Heart left ventricle (tissue), 16 donors: ENCODE measurements around the gene CCDC3. TPM values are rescaled to one million over a fixed set of nuclear protein-coding genes. Genes with fewer than 3 reads are reported as not detected.

Experiments used
- ATAC-seq, 4 donors: fragments of 200-7000 bp; cut with Tn5 transposase; one replicate each; pipeline ENCODE4 v1.9.1; 2020 to 2022; ENCODE audit warnings: moderate library complexity in 4 of 4, mild to moderate bottlenecking in 3 of 4, moderate number of reproducible peaks in 1 of 4
- DNase-seq, 5 donors: peaks; one replicate each; pipeline ENCODE4 v3.0.0-alpha.2; 2020
- H3K27ac ChIP-seq, 12 donors: fragments of 200-600 bp; sonication (generic) in 4 of 12; one replicate each; pipeline versions ENCODE4 v1.5.0 to v1.8.0; 2016 to 2022; ENCODE audit warnings: mild to moderate bottlenecking in 2 of 12
- H3K27me3 ChIP-seq, 9 donors: fragments of 200-600 bp; sonication (generic) in 2 of 9; one replicate each; pipeline versions ENCODE4 v1.5.1 to v1.8.0; 2016 to 2022; ENCODE audit warnings: mild to moderate bottlenecking in 3 of 9
- H3K36me3 ChIP-seq, 9 donors: fragments of 200-600 bp; sonication (generic) in 2 of 9; one replicate each; pipeline versions ENCODE4 v1.5.0 to v1.8.0; 2018 to 2022; ENCODE audit warnings: mild to moderate bottlenecking in 2 of 9
- H3K4me1 ChIP-seq, 12 donors: fragments of 200-600 bp; sonication (generic) in 4 of 12; one replicate each; pipeline versions ENCODE4 v1.5.0 to v1.8.0; 2016 to 2022; ENCODE audit warnings: mild to moderate bottlenecking in 3 of 12
- H3K4me3 ChIP-seq, 12 donors: fragments of 200-600 bp; sonication (generic) in 4 of 12; one replicate each; pipeline versions ENCODE4 v1.5.0 to v1.8.0; 2017 to 2022; ENCODE audit warnings: mild to moderate bottlenecking in 9 of 12, moderate library complexity in 4 of 12
- H3K9me3 ChIP-seq, 12 donors: fragments of 200-600 bp; sonication (generic) in 4 of 12; one replicate each; pipeline versions ENCODE4 v1.5.0 to v1.8.0; 2016 to 2022; ENCODE audit warnings: mild to moderate bottlenecking in 1 of 12
- CTCF ChIP-seq, 12 donors: fragments of 200-600 bp; sonication (generic) in 4 of 12; IDR thresholded peaks; one replicate each; pipeline versions ENCODE4 v1.5.0 to v1.8.0; 2018 to 2022; ENCODE audit warnings: antibody characterized with exemption in 12 of 12, mild to moderate bottlenecking in 5 of 12
- POLR2A ChIP-seq, 2 donors: fragments of 450-650 bp; IDR thresholded peaks; one replicate each; pipeline ENCODE4 v1.6.1; 2017; ENCODE audit warnings: antibody characterized with exemption in 2 of 2, mild to moderate bottlenecking in 2 of 2, moderate library complexity in 2 of 2
- WGBS, 4 donors: extraction: QIAGEN DNeasy Blood & Tissue Kit in 2 of 4; methylation state at CpG; one replicate each; pipeline versions ENCODE4 v1.1.5 to v1.1.7; 2013 to 2018; 5-methylcytosine and 5-hydroxymethylcytosine counted together
- intact Hi-C, 10 donors: fragments of 100-400 bp; cut with DNase I; formaldehyde crosslinking; loops; one replicate each; pipeline versions ENCODE4 v1.11.1 to v1.14.2; 2022
- polyA plus RNA-seq, 2 donors: library from polyadenylated mRNA; stranded (reverse); fragments of 200-250 nt; gene quantifications; one replicate each; pipeline ENCODE4 v1.2.3, GENCODE V29; 2013
- total RNA-seq, 9 donors: library from RNA; depleted of rRNA in 2 of 9; stranded (reverse); fragments of >200 nt in 2 of 9; fragmentation: NEBNext Ultra II Directional in 3 of 9; extraction: Animal tissue kit (Norgen Biotek cat#: 25700) in 3 of 9; gene quantifications; one replicate each; pipeline versions ENCODE4 v1.1.0 to v1.2.4, GENCODE V29; 2016 to 2023
- donor health status: ischemic (EF 13 %, LVEDD 7.1; RV severe dilation, severe dysfunction).
- donor health status: healthy with polysubstance abuse.
- donor health status: DM: no; HTN: yes; CAD: no.
- donor health status: DM: no; HTN: no; CAD: no.
- donor health status: ischemic (EF 25% LVEDD 6.9; RV normal size, moderate dysfunction).
- donor health status: ischemic (EF 25% LVEDD 5.7; RV mildly dilated, moderate dysfunction).
- donor health status: healthy.
- donor health status: DM: yes; HTN: yes; CAD: no.
- donor health status: ischemic (EF 35%, LVEDD 5.7; RV mildly dilated, moderate dysfunction).
- donor health status: nonischemic (EF 11% LVEDD 7.7; RV severe dilation, severe dysfunction).
- donor health status: DM: yes; HTN: yes; CAD: no.
- donor health status: PGD.
- donor health status: ischemic (EF 29% LVEDD 5.4; RV normal size, mild dysfunction).
- donor health status: nonischemic (EF 23%, LVEDD 6.1; RV moderate dilation, normal function).

CCDC3 gene
- total and polyA plus RNA-seq, 11 donors: 1.6 to 15.4 (median 5.5) TPM

DNA sequence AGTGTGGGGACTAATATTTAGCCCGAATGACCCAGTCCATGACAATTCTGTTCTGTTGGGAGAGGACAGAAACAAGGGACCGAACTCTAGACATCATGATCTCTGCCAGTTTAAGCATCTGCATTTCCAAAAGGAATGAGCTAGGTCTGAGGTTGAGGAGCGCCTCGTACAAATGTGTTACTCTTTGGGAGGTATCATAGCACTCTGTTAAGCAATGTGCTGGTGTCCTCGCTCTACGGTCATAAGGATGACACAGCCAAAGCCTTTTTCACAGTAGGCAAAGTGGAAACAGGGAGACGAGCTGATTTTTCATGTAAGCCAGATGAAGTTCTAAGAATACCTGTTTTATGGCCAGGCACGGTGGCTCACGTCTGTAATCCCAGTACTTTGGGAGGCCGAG, 15.4 kb upstream of the CCDC3 start:
- no peak overlapping the region for H3K27ac ChIP-seq
- WGBS, 4 donors: 82 to 88% (median 86%) methylated on average over 10 of the region's 10 CpGs
- H3K27me3 ChIP-seq: peaks cover 0 to 8% (median 0%) of the 10 kb centered on the region in 9 donors
- H3K4me1 ChIP-seq: no peaks in the 10 kb centered on the region
- intact Hi-C loops: no loop called here
- ATAC-seq (no peak), DNase-seq (no peak)
- H3K9me3 ChIP-seq: peaks cover 0 to 19% (median 8%) of the 10 kb centered on the region in 12 donors
- no peaks in the 10 kb centered on the region for H3K36me3 ChIP-seq
- TF ChIP-seq CTCF (IDR thresholded peaks at IDR 0.05): no peak
- TF ChIP-seq POLR2A (IDR thresholded peaks at IDR 0.05): no peak
- no peak overlapping the region for H3K4me3 ChIP-seq

GRCh38 chr10:13016426-13016825, 14.9 kb upstream of the CCDC3 start:
- Histone ChIP-seq H3K27ac (no peak overlapping the region), H3K4me3 (no peak overlapping the region), H3K9me3 (peaks cover 0 to 19% (median 8%) of the 10 kb centered on the region in 12 donors), H3K4me1 (no peaks in the 10 kb centered on the region), H3K27me3 (peaks cover 0 to 8% (median 0%) of the 10 kb centered on the region in 9 donors), H3K36me3 (no peaks in the 10 kb centered on the region)
- ATAC-seq (peak in 1 of 4 donors; percentile 24), DNase-seq (no peak)
- intact Hi-C loops: no loop called here
- TF ChIP-seq POLR2A (IDR thresholded peaks at IDR 0.05) (no peak), CTCF (IDR thresholded peaks at IDR 0.05) (no peak)
- 10 to 16% (median 11%) methylated on average over 5 of the region's 5 CpGs for WGBS, 4 donors

DNA sequence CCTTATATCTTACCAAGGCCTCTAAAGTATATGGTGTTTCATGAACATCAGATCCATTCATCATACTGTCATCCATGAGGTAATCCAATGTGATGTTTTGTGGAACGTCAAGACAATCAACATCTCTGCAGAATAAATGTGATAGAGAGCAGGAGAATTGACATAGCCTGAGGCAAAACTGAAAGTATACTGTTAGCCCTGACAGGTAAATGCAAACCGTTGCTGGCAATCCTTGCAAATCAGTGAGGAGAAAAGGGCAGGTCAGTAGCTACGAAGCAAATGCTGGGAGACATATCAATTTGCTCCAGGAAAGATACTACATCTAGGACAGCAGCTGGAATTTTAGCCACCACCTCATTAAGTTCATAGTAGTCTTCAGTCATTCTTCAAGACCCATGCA, 4.5 kb upstream of the CCDC3 start:
- intact Hi-C loops: no loop called here

GRCh38 chr10:13003759-13004158, 2.2 kb upstream of the CCDC3 start:
- H3K36me3 ChIP-seq: no peaks in the 10 kb centered on the region
- H3K27me3 ChIP-seq: peaks cover 0 to 38% (median 20%) of the 10 kb centered on the region in 9 donors
- intact Hi-C loops: no loop called here
- ATAC-seq: no peak
- TF ChIP-seq CTCF (IDR thresholded peaks at IDR 0.05) (no peak), POLR2A (IDR thresholded peaks at IDR 0.05) (no peak)
- H3K9me3 ChIP-seq: no peaks in the 10 kb centered on the region
- no peak overlapping the region for H3K27ac ChIP-seq
- DNase-seq: no peak
- peaks cover 0 to 12% (median 0%) of the 10 kb centered on the region in 12 donors for H3K4me1 ChIP-seq
- WGBS, 4 donors: 62 to 77% (median 63%) methylated on average over 3 of the region's 3 CpGs
- H3K4me3 ChIP-seq: no peak overlapping the region

More for the DNA sequence above, 4.5 kb upstream of the CCDC3 start:
- ATAC-seq (no peak), DNase-seq (no peak)
- no peak for TF ChIP-seq CTCF (IDR thresholded peaks at IDR 0.05)
- Histone ChIP-seq H3K4me1 (peaks cover 0 to 10% (median 0%) of the 10 kb centered on the region in 12 donors), H3K27ac (no peak overlapping the region), H3K4me3 (no peak overlapping the region), H3K9me3 (peaks cover 0 to 5% (median 0%) of the 10 kb centered on the region in 12 donors), H3K36me3 (no peaks in the 10 kb centered on the region), H3K27me3 (peaks cover 0 to 24% (median 16%) of the 10 kb centered on the region in 9 donors)
- WGBS, 4 donors: 53 to 57% (median 57%) methylated on average over 3 of the region's 3 CpGs
